Ureter (tissue), 1 donor: ENCODE results near the gene GNG2. TPM values are rescaled to one million over a fixed set of nuclear protein-coding genes. Genes with fewer than 3 reads are reported as not detected.

Source experiments
- DNase-seq: peaks from one replicate; pipeline ENCODE4 v3.0.0-alpha.2; 2020; ENCODE audit warnings: low spot score
- total RNA-seq: library from RNA; stranded (reverse); gene quantifications from one replicate; pipeline ENCODE4 v1.2.4, GENCODE V29; 2023
- donor health status: DM: yes; HTN: yes; CAD: no.

GNG2 gene
- total RNA-seq, 1 donor from 2014 or later = 10.0 TPM

DNA sequence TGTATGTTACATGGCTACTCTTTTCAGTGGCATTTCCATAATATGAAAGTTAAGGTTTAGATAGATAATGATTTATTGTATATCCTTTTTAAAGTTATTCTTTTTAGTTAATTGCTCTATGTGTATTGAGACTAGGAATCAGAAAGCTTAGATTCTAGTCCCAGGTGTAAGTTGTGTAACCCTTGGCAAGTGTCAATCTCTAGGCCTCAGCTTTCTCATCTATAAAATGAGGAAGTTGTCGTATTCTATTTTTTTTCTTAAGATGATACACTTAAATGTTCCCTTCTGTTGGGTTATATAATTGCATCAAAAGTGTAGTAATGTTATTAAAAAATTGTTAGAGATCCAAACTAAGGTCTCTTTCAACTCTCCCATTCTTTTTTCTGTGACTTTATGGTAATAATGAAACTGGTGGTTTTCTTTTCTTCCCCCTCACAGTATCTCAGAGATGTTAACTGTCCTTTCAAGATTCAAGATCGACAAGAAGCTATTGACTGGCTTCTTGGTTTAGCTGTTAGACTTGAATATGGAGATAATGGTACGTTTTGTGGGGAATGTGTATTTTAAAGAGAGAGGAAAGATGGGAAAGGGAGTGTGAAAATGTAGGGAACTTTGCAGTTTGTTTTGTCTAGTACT, 133.0 kb downstream of the GNG2 start:
- no peak for DNase-seq

DNA sequence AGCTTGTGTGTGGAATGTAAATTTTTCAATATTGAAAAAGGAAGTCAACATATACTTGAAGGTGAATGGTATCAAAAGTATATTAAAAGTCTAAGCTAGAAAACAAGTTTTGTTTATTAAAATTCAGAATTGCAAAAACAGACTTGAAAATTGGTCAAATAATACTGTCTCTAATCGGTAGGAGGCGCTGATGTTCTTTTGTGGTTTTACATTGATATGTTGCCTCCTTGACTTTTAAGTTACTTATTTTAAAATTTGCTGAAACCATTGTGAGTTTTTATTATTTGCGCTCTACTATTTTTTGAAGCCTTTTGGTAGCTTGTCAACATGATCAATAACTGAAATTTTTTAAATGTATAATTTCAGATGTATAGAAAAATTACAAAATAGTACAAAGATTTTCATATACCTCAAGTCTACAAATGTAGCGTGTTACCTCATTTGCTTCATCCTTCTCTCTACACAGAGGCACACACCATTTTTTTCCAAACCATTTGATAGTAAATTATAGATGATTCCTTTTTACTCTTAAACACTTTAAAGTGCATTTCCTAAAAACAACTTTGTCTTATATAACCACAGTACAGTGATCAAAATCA, 135.8 kb downstream of the GNG2 start:
- DNase-seq = no peak

DNA sequence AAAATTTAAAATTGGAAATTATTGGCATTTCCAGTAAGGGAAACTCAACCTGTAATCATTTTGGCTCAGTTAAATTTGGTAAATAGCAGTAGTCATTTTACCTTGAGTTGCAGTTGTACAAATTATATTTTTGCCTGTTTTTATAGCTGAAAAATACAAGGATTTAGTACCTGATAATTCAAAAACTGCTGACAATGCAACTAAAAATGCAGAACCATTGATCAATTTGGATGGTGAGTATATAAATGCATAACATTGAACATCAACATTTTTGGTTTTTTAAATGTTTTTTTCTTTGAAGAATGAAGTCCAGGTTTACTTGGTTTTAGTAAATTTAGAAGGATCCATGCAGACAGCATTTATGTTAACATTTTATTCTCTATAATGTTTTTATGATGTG, 137.9 kb downstream of the GNG2 start:
- DNase-seq = no peak

DNA sequence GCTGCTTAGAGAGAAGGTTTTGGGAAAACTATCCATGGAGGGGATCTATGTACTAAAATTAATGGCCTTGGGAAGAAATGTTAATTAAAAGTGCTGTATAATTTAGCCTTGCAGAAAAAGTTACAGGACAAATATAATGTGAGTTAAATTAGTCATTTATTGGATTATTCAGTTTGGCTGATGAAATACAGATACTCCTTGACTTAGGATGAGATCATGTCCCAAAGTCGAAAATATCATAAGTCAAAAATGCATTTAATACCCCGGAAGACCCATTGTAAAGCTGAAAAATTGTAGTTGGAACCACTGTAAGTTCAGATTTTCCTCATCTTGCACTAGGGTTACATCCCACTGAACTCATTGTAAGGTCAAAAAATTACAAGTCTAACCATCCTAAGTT, 138.7 kb downstream of the GNG2 start:
- no peak for DNase-seq

DNA sequence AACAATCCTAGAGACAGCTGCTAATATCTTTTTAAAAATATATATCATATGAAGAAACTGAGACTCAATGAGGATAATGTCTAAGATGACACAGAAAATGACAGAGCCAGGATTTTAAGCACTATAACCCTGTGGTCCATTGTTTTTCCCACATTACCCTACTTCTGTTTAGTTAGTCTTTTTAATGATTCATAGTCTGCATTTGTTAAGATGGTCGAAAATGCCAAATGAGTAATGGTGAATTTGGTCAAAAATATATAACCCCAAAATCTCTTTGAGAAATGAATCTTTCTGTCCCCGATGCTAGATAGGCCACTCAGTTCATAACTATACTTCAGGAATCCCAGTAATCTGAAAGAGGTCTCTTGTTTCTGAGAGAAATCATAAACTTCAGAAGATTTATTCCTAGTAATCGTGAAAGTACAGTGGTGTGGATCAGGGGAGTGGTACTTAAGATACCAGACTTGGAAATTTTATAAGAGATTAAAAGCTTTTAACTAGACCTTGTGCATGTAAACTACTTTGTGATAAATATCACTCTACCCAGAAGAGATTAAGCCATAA, 139.7 kb downstream of the GNG2 start:
- DNase-seq = no peak

DNA sequence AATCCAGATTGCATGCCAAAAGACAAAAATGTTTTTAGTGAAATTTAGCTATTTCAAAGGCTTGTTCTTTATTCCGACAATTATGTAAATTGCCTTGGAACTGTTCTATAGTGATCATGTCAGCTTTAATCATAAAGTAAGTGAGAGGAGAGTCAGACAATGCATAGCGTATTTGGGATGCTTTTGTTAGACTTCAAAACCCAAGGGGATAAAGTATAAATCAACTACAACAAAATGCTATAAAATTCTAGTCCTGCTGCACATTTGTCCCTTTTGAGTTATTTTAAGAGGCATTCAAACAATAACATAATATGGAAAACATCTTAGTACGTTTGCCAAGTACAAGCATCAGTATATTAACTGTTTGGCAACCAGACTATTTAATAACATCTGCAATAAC, 140.3 kb downstream of the GNG2 start:
- no peak for DNase-seq

GRCh38 chr14:52002542-52002941, 142.1 kb downstream of the GNG2 start:
- no peak for DNase-seq

DNA sequence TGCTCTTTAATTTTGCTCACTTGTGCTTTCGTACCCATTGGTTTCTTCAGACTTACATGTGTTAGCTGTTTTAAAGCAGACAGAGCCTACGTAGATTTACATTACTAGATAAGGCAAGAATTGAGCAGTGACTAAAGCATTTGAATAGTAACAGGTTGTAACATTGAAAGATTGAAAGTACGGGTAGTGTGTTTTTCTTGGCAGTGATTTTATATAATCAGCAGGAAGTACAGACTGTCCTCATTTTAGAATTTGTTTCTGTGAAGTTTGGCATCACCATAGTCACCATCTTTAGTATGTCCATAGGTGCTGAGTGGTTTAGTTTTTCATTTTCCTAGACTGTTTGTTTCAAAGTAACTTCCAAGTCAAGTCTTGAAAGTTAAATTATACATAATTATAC, 142.9 kb downstream of the GNG2 start:
- DNase-seq = no peak

GRCh38 chr14:52005625-52006024, 145.2 kb downstream of the GNG2 start:
- DNase-seq = no peak

DNA sequence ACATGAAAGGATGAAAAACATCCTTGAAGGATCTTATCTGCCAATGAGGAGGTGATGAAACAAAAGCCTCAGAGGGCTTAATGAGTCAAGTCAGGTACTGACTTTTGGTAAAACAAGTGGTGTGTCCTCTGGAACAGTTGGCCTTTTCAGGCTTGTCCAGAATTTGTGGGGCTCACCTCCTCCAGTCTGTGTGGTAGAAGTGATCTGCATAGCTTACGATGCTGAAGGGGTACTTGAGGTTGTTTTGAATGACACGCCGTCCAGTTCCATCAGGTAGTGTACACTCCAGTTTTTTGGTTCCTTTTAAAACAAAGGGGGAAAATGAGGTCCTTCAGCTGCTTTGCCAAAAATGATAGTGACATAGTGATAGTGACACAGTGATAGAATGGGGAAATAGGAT, 145.9 kb downstream of the GNG2 start:
- DNase-seq = no peak

DNA sequence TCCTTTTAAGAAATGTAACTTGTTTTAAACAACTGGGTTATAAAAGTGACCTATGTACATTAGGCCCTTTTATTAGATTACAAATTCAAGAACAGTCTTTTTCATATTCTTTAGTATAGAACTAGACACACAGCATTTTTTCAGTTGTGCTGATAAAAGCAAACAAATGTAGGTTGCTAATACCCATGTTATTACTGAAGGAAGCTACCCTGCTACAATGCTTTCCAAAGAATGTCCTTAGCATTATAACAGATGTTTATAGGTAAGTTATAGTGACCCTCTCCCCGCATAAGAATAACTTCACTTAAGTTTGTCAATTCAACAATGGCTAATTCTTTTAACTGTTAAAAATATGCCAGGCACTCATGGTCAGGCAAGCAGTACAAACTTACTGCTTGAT, 146.8 kb downstream of the GNG2 start:
- DNase-seq = no peak

- no peak for DNase-seq
Observed at GRCh38 chr14:52007637-52008036, 147.2 kb downstream of the GNG2 start.

- DNase-seq = no peak
Observed at GRCh38 chr14:52008136-52008535, 147.7 kb downstream of the GNG2 start.

GRCh38 chr14:52010173-52010693, 149.8 kb downstream of the GNG2 start:
- DNase-seq = no peak

DNA sequence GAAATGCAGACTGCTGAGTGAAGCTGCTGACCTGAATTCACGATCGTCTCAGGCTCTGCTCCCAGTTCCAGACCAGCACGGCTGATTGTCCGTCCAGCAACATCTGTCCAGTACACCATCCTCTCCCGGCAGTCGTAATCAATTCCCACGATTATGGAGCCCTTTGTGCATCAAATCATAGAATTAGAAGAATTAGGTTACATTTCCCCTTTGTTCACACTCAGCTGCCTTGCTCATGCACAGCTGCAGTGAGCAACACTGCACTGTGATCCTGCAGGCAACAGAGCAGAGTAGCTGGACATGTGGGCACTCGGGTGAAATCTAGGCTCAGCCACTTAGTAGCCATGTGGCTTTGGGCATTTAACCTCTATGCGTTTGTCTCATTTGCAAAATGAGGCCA, 151.1 kb downstream of the GNG2 start:
- no peak for DNase-seq

DNA sequence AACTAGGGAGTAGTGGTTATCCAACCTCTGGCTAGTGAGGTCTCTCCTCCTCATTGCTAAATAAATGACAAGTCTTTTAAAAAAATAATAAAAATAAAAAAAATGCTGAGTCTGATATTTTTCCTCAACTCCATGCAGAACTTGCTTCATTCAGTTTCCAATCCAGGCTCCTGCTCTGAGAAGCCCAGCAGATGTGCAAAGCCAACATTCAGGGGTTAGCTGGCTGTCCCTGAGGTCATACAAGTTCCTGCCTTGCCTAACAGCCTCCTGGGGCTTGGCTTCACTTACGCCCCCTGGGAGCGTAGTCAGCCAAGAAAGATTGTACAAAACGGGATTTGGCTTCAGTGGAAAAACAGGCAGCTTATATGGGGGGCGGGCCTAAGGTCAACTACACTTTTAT, 152.2 kb downstream of the GNG2 start:
- DNase-seq = no peak

DNA sequence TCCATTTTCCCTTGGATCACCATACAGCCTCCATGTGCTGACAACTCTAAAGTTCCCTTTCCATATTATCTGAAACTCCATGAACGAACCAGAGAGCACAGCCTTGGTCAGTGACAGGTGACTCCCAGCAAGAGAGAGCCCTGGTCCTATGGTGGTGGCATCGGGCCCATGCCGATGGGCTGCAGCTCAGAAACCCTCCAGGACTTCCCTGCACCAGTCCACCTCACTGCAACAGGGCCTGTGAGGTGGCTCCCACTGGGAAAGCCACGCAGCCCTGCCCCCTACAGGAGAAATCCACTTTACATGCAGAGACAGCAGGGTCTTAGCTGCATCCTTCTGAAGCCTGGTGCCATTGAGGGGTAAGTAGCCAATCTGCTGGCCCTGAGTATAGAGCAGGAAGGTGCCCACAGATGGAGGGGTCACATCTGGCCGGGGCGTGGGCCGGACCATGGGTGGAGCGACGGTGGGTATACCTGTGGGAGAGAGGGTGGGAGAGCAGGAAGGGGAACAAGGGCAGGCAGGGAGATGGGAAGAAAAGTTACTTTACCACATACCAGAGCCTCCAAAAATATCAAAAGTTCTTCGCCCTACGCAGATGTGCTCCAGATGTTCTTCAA, 153.7 kb downstream of the GNG2 start:
- no peak for DNase-seq

DNA sequence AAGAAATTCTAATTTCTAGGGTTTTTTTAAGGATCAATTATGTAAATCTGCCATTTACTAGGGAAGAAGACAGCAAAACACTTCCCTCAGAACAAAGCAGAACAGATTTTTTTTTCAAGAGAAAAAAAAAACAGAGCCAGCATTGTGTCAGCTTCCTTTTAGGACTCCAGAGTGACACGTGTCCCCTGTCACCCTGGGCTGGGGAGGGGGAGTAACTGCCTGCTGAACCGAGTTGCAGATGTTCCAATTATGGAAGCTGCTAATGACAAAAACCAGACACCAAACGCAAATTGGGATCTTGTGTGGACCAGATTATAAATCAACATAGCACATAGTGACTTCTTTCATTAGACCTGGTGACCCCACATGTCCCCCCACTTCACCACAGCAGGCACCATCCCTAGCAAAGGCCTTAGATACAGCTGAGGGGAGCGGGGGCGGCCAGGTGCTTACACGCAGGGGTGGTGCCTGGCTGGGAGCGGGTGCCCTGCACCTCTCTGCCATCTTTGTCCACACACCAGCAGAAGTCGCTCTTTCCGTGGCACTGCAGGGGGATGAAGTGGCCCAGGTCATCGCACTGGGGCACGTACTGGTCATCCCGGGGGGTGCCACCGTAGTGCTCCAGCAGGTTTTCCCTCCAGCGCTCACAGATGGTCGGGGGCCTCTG, 154.3 kb downstream of the GNG2 start:
- no peak for DNase-seq

GRCh38 chr14:52015411-52016030, 155.1 kb downstream of the GNG2 start:
- DNase-seq = no peak

DNA sequence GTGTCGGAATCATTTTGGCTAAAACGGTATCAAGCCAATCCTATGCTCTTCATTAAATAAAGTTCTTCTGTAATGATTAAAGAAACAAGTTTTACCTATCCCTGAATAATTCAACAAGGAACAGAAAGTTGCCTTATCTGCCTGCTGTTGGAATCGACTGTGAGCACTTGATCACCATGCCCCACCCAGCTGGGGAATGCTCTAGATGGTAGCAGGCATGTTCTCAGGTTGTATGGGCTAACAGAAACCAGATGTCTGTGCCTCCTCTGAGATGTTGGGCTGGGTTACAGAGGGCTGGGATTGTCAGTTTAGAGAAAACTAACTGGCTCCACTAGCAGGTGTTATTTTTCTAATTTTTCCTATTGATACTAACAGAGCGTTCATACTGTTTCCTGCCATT, 157.8 kb downstream of the GNG2 start:
- DNase-seq = no peak

DNA sequence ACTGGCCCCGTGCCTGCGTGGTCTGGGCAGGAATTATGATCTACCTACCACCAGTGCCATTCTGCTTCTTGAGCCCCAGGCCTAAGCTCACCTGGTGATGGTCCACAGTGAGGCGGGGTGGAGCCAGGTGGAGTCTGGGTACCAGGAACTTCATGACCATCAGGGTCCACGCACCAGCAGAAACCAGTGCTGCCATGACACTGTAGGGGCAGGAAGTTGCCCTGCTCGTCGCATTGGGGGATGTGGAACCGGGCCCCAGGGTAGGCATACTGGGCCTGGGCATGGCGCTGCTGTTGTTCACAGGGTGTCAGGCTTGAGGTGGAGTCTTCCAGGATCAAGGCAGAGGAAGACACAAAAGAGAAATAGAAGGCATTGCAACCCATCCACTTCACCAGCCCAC, 158.6 kb downstream of the GNG2 start:
- no peak for DNase-seq
